ENCODE data around the gene ZNRF4.

The ZNRF4 gene

DNA sequence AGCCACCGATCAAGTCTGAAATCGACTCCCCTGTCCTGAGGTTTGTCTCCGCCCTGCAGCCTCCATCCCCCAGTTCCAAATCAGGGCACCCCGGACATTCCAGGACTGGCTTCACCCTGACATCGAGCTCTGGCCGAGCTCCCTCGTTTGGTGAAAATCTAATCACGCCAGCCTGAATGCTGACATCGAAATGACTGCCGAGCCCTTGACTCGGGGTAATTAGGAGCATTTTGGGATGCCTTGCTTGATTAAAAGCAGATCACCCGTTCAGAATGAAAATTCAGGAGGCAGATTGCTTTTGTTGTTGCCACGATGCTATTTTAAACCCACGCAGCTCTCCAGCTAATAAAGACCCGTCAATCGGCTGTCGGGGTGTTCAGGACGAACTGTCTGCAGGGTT, 34.3 kb downstream of the ZNRF4 start:
- TF ChIP-seq, protein P1, sequence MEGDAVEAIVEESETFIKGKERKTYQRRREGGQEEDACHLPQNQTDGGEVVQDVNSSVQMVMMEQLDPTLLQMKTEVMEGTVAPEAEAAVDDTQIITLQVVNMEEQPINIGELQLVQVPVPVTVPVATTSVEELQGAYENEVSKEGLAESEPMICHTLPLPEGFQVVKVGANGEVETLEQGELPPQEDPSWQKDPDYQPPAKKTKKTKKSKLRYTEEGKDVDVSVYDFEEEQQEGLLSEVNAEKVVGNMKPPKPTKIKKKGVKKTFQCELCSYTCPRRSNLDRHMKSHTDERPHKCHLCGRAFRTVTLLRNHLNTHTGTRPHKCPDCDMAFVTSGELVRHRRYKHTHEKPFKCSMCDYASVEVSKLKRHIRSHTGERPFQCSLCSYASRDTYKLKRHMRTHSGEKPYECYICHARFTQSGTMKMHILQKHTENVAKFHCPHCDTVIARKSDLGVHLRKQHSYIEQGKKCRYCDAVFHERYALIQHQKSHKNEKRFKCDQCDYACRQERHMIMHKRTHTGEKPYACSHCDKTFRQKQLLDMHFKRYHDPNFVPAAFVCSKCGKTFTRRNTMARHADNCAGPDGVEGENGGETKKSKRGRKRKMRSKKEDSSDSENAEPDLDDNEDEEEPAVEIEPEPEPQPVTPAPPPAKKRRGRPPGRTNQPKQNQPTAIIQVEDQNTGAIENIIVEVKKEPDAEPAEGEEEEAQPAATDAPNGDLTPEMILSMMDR (conservative IDR thresholded peaks at IDR 0.05; ENCODE audit: control insufficient read depth, insufficient read depth, low read depth, low read length): no peak
- DNase-seq (ENCODE audit: low read depth): no peak
- no peak overlapping the region for H3K4me3 ChIP-seq (ENCODE audit: control insufficient read depth, low read depth, low read length)

DNA sequence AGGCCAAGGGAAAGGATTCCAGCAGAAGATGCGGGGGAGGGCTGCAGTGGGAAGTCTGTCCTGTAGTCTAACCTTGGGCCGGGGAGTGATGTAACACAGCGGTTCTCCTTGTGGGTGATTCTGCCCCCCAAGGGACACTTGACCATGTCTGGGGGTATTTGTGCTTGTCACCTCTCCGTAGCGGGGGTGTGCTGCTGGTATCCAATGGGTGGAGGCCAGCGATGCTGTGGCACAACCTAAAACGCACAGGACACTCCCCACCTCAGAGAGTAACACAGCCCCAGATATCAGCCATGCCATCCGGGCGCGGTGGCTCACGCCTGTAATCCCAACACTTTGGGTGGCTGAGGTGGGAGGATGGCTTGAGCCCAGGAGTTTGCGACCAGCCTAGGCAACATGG, 36.3 kb downstream of the ZNRF4 start:
- H3K4me3 ChIP-seq (ENCODE audit: control insufficient read depth, low read depth, low read length): no peak overlapping the region
- TF ChIP-seq, protein P1 (conservative IDR thresholded peaks at IDR 0.05; ENCODE audit: control insufficient read depth, insufficient read depth, low read depth, low read length): no peak
- DNase-seq (ENCODE audit: low read depth): no peak

DNA sequence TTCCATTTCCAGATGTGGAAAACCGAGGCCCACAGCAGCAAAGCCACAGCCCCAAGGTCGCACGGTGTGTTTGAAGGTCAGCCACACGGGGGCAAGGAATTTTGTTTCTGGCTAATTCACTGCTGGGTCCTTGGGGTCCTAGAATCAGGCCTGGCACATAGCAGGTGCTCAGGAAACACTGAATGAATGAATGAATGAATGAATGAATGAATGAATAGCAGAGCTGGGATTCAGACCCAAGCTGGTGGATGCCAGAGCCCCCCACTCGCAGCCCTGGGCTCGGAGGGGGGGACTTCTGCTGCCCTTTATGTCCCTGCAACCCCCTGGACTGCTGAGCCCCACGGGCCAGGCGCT, 37.0 kb downstream of the ZNRF4 start:
- DNase-seq (ENCODE audit: low read depth): no peak
- no peak overlapping the region for H3K4me3 ChIP-seq (ENCODE audit: control insufficient read depth, low read depth, low read length)
- TF ChIP-seq, protein P1 (conservative IDR thresholded peaks at IDR 0.05; ENCODE audit: control insufficient read depth, insufficient read depth, low read depth, low read length): no peak

DNA sequence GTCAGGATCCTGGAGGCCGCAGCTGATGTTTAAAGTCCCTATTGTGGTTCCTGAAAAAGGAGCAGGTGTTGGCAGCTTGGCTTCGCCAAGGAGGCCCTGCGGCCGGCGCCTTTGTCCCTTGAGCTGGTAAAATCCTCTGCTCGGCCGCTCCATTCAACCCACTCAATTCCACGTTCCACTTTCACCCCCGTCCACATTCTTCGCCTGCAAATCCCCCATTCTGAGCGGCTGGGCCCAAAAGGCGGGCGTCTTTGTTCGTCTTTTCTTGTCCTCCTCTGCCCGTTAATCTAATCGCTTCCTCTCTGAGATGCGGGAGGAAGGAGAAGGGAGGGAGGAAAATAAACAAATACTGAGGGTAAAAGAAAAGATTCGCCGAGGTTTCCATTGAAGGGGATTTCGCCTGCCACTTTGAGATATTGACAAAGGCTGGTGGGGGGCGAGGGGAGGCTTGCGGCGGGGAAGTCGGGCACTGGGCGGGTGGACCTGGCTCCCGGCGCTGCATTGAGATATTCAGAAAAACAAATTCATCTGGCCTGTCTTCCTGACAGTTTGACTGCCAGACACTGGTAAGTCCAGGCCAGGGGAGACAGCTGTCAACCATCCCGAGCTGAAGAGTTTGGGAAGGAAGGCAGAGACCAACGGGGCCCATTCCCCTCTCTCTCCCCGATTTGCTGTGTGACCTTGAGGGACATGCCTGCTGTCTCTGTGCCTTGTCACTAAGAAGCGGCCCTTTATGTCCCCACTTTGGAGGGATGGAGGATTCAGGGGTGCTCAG, 37.6 kb downstream of the ZNRF4 start:
- no peak for DNase-seq (ENCODE audit: low read depth)
- no peak overlapping the region for H3K4me3 ChIP-seq (ENCODE audit: control insufficient read depth, low read depth, low read length)
- TF ChIP-seq, protein P1 (conservative IDR thresholded peaks at IDR 0.05; ENCODE audit: control insufficient read depth, insufficient read depth, low read depth, low read length): no peak

DNA sequence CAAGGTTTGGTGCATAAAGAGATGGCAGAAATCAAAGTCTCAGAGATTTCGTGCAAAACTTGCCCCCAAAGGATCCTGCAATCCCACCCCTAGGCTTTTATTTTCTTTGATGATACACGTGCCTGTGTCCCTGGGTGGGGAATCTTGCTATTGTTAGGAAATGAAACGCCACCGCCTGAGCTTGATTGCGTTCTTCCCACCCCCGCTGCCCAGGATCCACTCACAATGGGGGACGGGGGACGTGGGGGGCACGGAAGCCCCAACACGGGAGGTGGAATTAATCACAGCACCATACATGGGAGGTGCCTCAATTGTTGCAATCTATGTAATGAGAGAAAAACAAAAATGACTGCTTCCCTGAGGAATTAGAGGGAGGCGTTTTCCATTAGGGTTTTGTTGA, 39.6 kb downstream of the ZNRF4 start:
- H3K4me3 ChIP-seq (ENCODE audit: control insufficient read depth, low read depth, low read length): no peak overlapping the region
- TF ChIP-seq, protein P1 (conservative IDR thresholded peaks at IDR 0.05; ENCODE audit: control insufficient read depth, insufficient read depth, low read depth, low read length): no peak
- no peak for DNase-seq (ENCODE audit: low read depth)

DNA sequence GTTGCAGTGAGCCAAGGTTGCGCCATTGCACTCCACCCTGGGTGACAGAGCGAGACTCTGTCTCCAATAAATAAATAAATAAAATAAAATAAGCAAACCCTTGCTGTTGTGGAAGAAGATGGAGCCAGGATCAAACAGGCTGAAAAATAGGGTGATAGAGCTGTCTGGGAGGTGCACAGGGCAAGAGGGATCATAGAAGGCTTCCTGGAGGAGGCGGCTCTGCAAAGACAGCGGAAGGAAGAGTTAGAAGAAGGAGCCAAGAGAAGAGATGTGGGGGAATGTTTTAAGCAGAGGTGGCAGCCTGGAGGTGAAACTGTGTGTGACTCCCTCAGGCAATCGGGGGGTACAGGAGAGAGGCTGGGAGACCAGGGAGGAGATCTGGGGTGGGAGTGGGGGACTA, 40.6 kb downstream of the ZNRF4 start:
- H3K4me3 ChIP-seq (ENCODE audit: control insufficient read depth, low read depth, low read length): no peak overlapping the region
- TF ChIP-seq, protein P1 (conservative IDR thresholded peaks at IDR 0.05; ENCODE audit: control insufficient read depth, insufficient read depth, low read depth, low read length): no peak
- DNase-seq (ENCODE audit: low read depth): no peak
